T-cell (primary cell): ENCODE data around the gene PNRC1. TPM values are rescaled to one million over a fixed set of nuclear protein-coding genes. Genes with fewer than 3 reads are reported as not detected.

Experiments used
- ATAC-seq, 4 experiments: fragments of 200-7000 bp in 3 of 4; fragments of 150-1000 bp in 1 of 4; cut with Tn5 transposase; replicated peaks in 1 of 4; 1 replicate in 3 of 4; 2 replicates in 1 of 4; pipeline ENCODE4 v1.10.0; 2021; ENCODE audit warnings: moderate library complexity in 3 of 4, mild to moderate bottlenecking in 2 of 4, moderate number of reproducible peaks in 1 of 4
- CTCF ChIA-PET, 2 donors: fragments of 300-600 bp; sonication (Branson Sonifier 250); formaldehyde crosslinking; loops; one replicate each; lab custom pipeline; 2022; ENCODE audit warnings: antibody characterized with exemption in 2 of 2; lab: Charles Lee
- POLR2A ChIA-PET, 2 donors: fragments of 300-600 bp; sonication (Branson Sonifier 250); formaldehyde crosslinking; loops; one replicate each; lab custom pipeline; 2022; ENCODE audit warnings: antibody characterized with exemption in 2 of 2; lab: Charles Lee
- DNase-seq, 35 experiments: peaks; one replicate each; pipeline versions ENCODE4 v3.0.0 to v3.0.0-alpha.2; 2013 to 2023
- H3K27ac ChIP-seq: one replicate; pipeline ENCODE4 v1.5.1; 2013; ENCODE audit warnings: low read length
- H3K27me3 ChIP-seq, 2 experiments: replicated peaks in 1 of 2; 1 replicate in 1 of 2; 2 replicates in 1 of 2; pipeline versions ENCODE4 v1.6.1 to v1.7.0; 2013; ENCODE audit warnings: low read length in 1 of 2, mixed read lengths in 1 of 2; ENCODE audit not compliant: control insufficient read depth in 2 of 2, insufficient read depth in 2 of 2; ENCODE audit errors: extremely low read depth in 1 of 2
- H3K36me3 ChIP-seq, 2 donors: 1 replicate in 1 of 2; 2 replicates in 1 of 2; pipeline versions ENCODE4 v1.6.1 to v1.7.0; 2013; ENCODE audit warnings: low read length in 1 of 2; ENCODE audit not compliant: control insufficient read depth in 2 of 2, insufficient read depth in 1 of 2; ENCODE audit errors: extremely low read depth in 1 of 2
- H3K4me1 ChIP-seq, 2 experiments: 1 replicate in 1 of 2; 2 replicates in 1 of 2; pipeline versions ENCODE4 v1.6.1 to v1.7.0; 2013; ENCODE audit warnings: low read length in 2 of 2, mixed read lengths in 1 of 2; ENCODE audit not compliant: insufficient read depth in 2 of 2, control insufficient read depth in 1 of 2; ENCODE audit errors: extremely low read depth in 1 of 2
- H3K4me3 ChIP-seq, 2 donors: 1 replicate in 1 of 2; 2 replicates in 1 of 2; pipeline versions ENCODE4 v1.5.1 to v1.7.0; 2013; ENCODE audit warnings: mild to moderate bottlenecking in 2 of 2, low read length in 1 of 2, moderate library complexity in 1 of 2; ENCODE audit not compliant: control insufficient read depth in 1 of 2; ENCODE audit errors: extremely low read depth in 1 of 2
- H3K9me3 ChIP-seq: 2 replicates; pipeline ENCODE4 v1.7.0; 2013
- H3K27ac Mint-ChIP-seq, 2 donors: one replicate each; pipeline ENCODE4 v1.8.0; 2020 to 2021; ENCODE audit warnings: mild to moderate bottlenecking in 2 of 2, mixed read lengths in 2 of 2
- H3K27me3 Mint-ChIP-seq, 2 donors: one replicate each; pipeline ENCODE4 v1.8.0; 2021 to 2022; ENCODE audit warnings: mixed read lengths in 2 of 2
- H3K36me3 Mint-ChIP-seq: one replicate; pipeline ENCODE4 v1.8.0; 2021; ENCODE audit warnings: mixed read lengths
- H3K4me1 Mint-ChIP-seq, 3 donors: one replicate each; pipeline ENCODE4 v1.8.0; 2020 to 2022; ENCODE audit warnings: mixed read lengths in 3 of 3, mild to moderate bottlenecking in 1 of 3
- H3K4me3 Mint-ChIP-seq, 3 donors: one replicate each; pipeline ENCODE4 v1.8.0; 2020 to 2022; ENCODE audit warnings: mild to moderate bottlenecking in 3 of 3, mixed read lengths in 3 of 3, moderate library complexity in 3 of 3
- H3K9me3 Mint-ChIP-seq, 3 donors: one replicate each; pipeline ENCODE4 v1.8.0; 2020 to 2022; ENCODE audit warnings: mixed read lengths in 3 of 3
- WGBS: methylation state at CpG from one replicate; pipeline ENCODE4 v1.1.5; 2013; ENCODE audit warnings: missing lambda C conversion rate; ENCODE audit not compliant: insufficient coverage; 5-methylcytosine and 5-hydroxymethylcytosine counted together
- total RNA-seq, 35 experiments: library from RNA in 6 of 35; stranded (reverse) in 6 of 35; fragments of 120-200 nt in 1 of 35; gene quantifications; one replicate each; pipeline versions ENCODE4 v1.2.1 to v1.2.4 and lab custom pipeline; 2013 to 2026

PNRC1 gene
- total RNA-seq, 5 donors from 2014 or later (not counting 1 experiment from before 2014, with no cell fraction given), result 421 to 792 (median 481) TPM

DNA sequence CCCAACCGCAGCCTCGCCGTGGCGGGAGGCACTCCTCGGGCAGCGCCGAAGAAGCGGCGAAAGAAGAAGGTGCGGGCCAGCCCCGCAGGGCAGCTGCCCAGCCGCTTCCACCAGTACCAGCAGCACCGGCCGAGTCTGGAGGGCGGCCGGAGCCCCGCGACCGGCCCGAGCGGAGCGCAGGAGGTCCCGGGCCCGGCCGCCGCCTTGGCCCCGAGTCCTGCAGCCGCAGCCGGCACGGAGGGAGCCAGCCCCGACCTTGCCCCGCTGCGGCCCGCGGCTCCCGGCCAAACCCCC lies 525 bp downstream of the PNRC1 start:
- H3K27me3 Mint-ChIP-seq, result no peaks in the 10 kb centered on the region
- WGBS, result under 1% methylated on average over 36 of the region's 36 CpGs
- peak overlapping the region; percentile 92 to 96 (median 92) for H3K4me3 Mint-ChIP-seq
- H3K27ac ChIP-seq, result peak overlapping the region; percentile 98
- DNase-seq, result peak in 1 of 35 experiments; percentile 7
- H3K27ac Mint-ChIP-seq, result peak overlapping the region; percentile 97 to 99
- no peaks in the 10 kb centered on the region for H3K27me3 ChIP-seq
- no peaks in the 10 kb centered on the region for H3K9me3 ChIP-seq
- H3K36me3 ChIP-seq, result peaks cover 0 to 37% of the 10 kb centered on the region in 2 donors
- no peaks in the 10 kb centered on the region for H3K9me3 Mint-ChIP-seq
- H3K4me3 ChIP-seq, result peak overlapping the region; percentile 73 to 98
- H3K36me3 Mint-ChIP-seq, result peaks cover 35% of the 10 kb centered on the region
- peak in 2 of 4 experiments; percentile 7 to 14 for ATAC-seq
- ChIA-PET CTCF (interaction anchor here in 1 of 2 donors (0.9 to 2.2 kb wide), 4 partner anchors 64 to 1759 kb away, joined by 3 to 20 read pairs (median 13); partner anchors contain the start of gene PM20D2), POLR2A (interaction anchor here (0.6 to 2.7 kb wide), 17 partner anchors 9 to 748 kb away, joined by 3 to 25 read pairs (median 6); partner anchors contain the start of genes CASP8AP2 (in 1 of the 2), LYRM2 (in 1 of the 2), RNGTT (in 1 of the 2) and UBE2J1 (in 1 of the 2))
- peaks cover 32 to 36% of the 10 kb centered on the region in 2 experiments for H3K4me1 ChIP-seq
- peaks cover 35 to 49% (median 45%) of the 10 kb centered on the region in 3 donors for H3K4me1 Mint-ChIP-seq

DNA sequence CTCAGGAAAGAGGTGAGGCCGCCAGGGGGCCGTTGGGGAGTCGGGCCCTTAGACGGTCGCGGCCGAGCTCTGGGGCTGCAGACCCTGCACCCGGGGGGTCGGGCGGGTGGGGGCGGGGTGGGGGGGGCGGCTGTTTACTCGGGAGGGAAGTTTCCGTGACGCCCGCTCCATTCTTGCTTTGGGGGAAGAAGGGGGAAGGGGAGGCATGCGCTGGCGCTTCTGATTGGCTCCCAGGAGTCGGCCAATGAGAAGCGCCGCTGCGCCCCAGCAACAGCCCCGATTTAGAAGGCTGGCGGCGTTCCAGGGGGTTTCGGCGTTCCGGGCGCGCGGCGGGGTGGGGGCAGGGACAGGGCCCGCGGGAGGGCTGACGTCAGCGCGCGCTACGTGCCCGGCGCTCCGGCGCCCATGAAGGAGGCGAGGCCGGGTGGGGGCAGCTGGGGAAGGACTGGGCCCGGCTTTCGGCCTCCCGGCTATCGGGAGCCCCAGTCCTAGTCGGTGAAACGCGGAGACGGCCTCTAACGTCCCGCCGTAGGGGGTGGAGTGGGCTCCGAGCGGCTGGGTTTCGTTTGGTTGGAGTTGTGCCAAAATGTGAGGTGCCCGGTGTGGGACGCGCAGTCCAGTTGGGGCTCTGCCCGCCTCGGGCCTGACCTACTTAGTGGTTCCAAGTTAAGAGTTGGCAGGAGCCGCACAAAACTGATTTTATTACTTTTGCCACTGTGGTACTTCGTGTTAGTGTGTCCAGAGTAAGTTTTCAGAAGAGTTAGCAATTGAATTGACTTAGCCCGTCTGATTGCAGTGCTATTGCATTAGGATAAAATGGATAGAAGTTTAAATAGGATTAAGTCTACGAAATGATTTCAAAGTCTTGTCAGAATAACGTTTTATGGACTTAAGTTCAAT lies 1.1 kb downstream of the PNRC1 start:
- Mint-ChIP-seq H3K27me3 (no peaks in the 10 kb centered on the region), H3K4me1 (peaks cover 39 to 53% (median 51%) of the 10 kb centered on the region in 3 donors), H3K27ac (peak overlapping the region; percentile 87), H3K4me3 (peak overlapping the region; percentile 92 to 96 (median 94)), H3K36me3 (peaks cover 38% of the 10 kb centered on the region), H3K9me3 (no peaks in the 10 kb centered on the region)
- peak overlapping the region; percentile 73 to 98 for H3K4me3 ChIP-seq
- H3K27ac ChIP-seq, result peak overlapping the region; percentile 98
- peak; percentile 95 to 100 (median 98) for DNase-seq
- no peaks in the 10 kb centered on the region for H3K27me3 ChIP-seq
- ChIA-PET POLR2A (interaction anchor here (0.6 to 2.7 kb wide), 9 partner anchors 9 to 748 kb away, joined by 3 to 17 read pairs (median 6); partner anchors contain the start of genes PM20D2 (in 2 of the 2), CASP8AP2 (in 1 of the 2) and RNGTT (in 1 of the 2)), CTCF (no interaction called here)
- H3K9me3 ChIP-seq, result no peaks in the 10 kb centered on the region
- under 1% methylated on average over 53 of the region's 69 CpGs for WGBS
- H3K4me1 ChIP-seq, result peaks cover 32 to 36% of the 10 kb centered on the region in 2 experiments
- H3K36me3 ChIP-seq, result peaks cover 0 to 41% of the 10 kb centered on the region in 2 donors
- ATAC-seq, result peak; percentile 59 to 66 (median 60)

DNA sequence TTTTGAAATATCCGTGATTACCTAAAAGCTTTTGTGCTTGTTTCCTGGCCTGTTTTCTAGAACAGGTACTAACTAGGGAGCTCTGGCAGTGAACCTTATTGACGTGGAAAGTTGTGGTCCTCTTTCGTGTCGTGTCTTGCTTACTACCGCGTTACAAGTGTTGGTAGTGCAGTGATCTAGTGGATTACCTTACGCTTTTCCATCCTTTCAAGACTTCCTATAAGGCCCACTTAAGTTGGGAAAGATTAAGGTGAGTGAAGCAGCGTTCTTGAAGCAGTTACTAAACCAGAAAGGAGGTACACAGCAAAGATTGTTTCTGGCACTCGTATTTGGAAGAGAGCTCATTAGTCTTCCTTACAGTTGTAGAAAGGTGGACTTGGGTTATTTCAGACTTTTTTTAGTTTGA lies 1.9 kb downstream of the PNRC1 start:
- Mint-ChIP-seq H3K27ac (peak overlapping the region; percentile 87), H3K4me3 (peak overlapping the region; percentile 92 to 96 (median 94)), H3K36me3 (peaks cover 43% of the 10 kb centered on the region), H3K9me3 (no peaks in the 10 kb centered on the region), H3K4me1 (peaks cover 44 to 59% (median 56%) of the 10 kb centered on the region in 3 donors), H3K27me3 (no peaks in the 10 kb centered on the region)
- Histone ChIP-seq H3K27ac (peak overlapping the region; percentile 98), H3K27me3 (no peaks in the 10 kb centered on the region), H3K4me3 (peak overlapping the region; percentile 73 to 97), H3K4me1 (peaks cover 36% of the 10 kb centered on the region in 2 experiments), H3K9me3 (no peaks in the 10 kb centered on the region), H3K36me3 (peaks cover 0 to 42% of the 10 kb centered on the region in 2 donors)
- ATAC-seq (no peak), DNase-seq (peak in 1 of 35 experiments; percentile 36)
- ChIA-PET POLR2A (interaction anchor here (0.6 to 2.3 kb wide), 12 partner anchors 15 to 1546 kb away, joined by 3 to 13 read pairs (median 4); partner anchors contain the start of gene PM20D2 (in 2 of the 2)), CTCF (interaction anchor here in 1 of 2 donors (0.5 to 0.7 kb wide), 2 partner anchors 858 to 1928 kb away, joined by 3 read pairs; no protein-coding TSS in a partner anchor)
- no CpG with 5 or more reads among the region's 9 CpGs for WGBS

GRCh38 chr6:89084542-89084941 lies 4.0 kb downstream of the PNRC1 start:
- Histone ChIP-seq H3K4me1 (peaks cover 21 to 26% of the 10 kb centered on the region in 2 experiments), H3K36me3 (peaks cover 0 to 42% of the 10 kb centered on the region in 2 donors), H3K4me3 (no peak overlapping the region), H3K27me3 (no peaks in the 10 kb centered on the region), H3K27ac (no peak overlapping the region), H3K9me3 (no peaks in the 10 kb centered on the region)
- no peaks in the 10 kb centered on the region for H3K9me3 Mint-ChIP-seq
- CTCF ChIA-PET, result interaction anchor here (0.6 to 1.1 kb wide), 3 partner anchors 20 to 60 kb away, joined by 3 to 6 read pairs (median 5); no protein-coding TSS in a partner anchor
- no peak for DNase-seq
- no peak for ATAC-seq
- H3K27me3 Mint-ChIP-seq, result no peaks in the 10 kb centered on the region
- peak overlapping the region; percentile 41 to 96 (median 47) for H3K4me3 Mint-ChIP-seq
- H3K36me3 Mint-ChIP-seq, result peaks cover 45% of the 10 kb centered on the region
- POLR2A ChIA-PET, result interaction anchor here (0.6 to 1.5 kb wide), 3 partner anchors 10 to 61 kb away, joined by 4 to 6 read pairs (median 5); partner anchors contain the start of gene PM20D2 (in 1 of the 2)
- peaks cover 51 to 61% (median 61%) of the 10 kb centered on the region in 3 donors for H3K4me1 Mint-ChIP-seq
- H3K27ac Mint-ChIP-seq, result peak overlapping the region; percentile 37 to 57

GRCh38 chr6:89084954-89085353 lies 4.4 kb downstream of the PNRC1 start:
- H3K4me1 ChIP-seq, result peaks cover 21 to 26% of the 10 kb centered on the region in 2 experiments
- H3K27me3 ChIP-seq, result no peaks in the 10 kb centered on the region
- Mint-ChIP-seq H3K36me3 (peaks cover 45% of the 10 kb centered on the region), H3K9me3 (no peaks in the 10 kb centered on the region), H3K4me3 (peak overlapping the region; percentile 41 to 96 (median 47)), H3K27me3 (no peaks in the 10 kb centered on the region), H3K4me1 (peaks cover 55 to 65% (median 61%) of the 10 kb centered on the region in 3 donors), H3K27ac (peak overlapping the region; percentile 37 to 57)
- no CpG with 5 or more reads among the region's 3 CpGs for WGBS
- POLR2A ChIA-PET, result interaction anchor here in 1 of 2 donors (0.6 to 1.5 kb wide), 4 partner anchors 11 to 1535 kb away, joined by 3 to 6 read pairs (median 5); partner anchors contain the start of gene PM20D2
- no peak for ATAC-seq
- H3K27ac ChIP-seq, result no peak overlapping the region
- no peak overlapping the region for H3K4me3 ChIP-seq
- no peak for DNase-seq
- no peaks in the 10 kb centered on the region for H3K9me3 ChIP-seq
- H3K36me3 ChIP-seq, result peaks cover 0 to 42% of the 10 kb centered on the region in 2 donors
- CTCF ChIA-PET, result interaction anchor here (0.6 to 1.1 kb wide), 3 partner anchors 19 to 60 kb away, joined by 3 to 6 read pairs (median 5); no protein-coding TSS in a partner anchor
